HG03575 (cell line): ENCODE data around the gene ZNF274.
"Not testable (repeated sequence)": the region's sequence is repeated elsewhere in the genome, so short reads cannot be mapped to it uniquely, and the experiment has no call there.

Experiments used
- ATAC-seq: cut with Tn5 transposase; IDR thresholded peaks from one replicate; pipeline ENCODE4 v1.9.1; 2021; ENCODE audit not compliant: unreplicated experiment, insufficient number of reproducible peaks, low FRiP score; ENCODE audit errors: extremely low read depth

ZNF274 gene

DNA sequence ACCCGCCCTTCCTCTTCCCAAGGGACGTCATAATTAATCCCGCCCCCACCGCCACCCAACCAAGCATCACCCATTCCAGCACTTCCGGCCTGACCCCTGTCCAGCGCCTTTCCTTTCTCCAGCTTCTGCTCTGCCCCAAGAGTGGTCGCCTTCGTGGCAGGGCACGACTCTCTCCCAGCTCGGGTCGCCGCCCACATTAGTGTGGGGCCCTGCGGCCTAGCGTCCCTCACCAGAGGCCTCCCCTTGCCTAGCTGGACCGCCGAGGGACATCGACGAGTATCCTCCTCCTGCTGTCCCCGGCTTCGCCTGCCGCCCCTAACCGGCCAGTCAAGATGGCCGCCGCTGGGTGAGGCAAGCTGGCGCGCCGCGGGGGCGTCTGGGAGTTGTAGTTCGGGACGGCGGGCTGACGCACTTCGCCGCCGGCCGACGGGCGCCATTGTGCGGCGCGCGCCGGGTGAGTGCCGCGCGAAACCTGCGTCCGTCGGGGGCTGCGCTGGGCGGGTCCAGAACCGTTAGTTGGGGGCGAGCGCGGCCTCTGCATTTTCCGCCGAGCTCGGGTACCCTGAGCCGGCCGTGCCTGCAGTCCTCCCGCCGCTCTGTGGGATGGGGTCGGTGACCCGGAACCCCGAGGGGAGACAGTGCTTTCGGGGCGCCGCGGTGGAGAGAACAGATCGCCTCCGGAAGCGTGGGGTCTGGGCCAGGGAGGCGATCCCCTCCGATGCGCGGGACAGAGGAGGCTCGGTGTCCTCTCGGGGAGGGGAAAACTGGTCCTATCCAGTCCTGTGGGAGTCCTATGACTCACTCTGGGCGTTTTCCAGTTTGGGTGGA, at the start of gene ZNF274:
TSS of gene ZNF274 (plus strand) at position 73 of the 828 bp plus-strand sequence. CDS start 905 bp downstream, outside the sequence.
- no peak for ATAC-seq

DNA sequence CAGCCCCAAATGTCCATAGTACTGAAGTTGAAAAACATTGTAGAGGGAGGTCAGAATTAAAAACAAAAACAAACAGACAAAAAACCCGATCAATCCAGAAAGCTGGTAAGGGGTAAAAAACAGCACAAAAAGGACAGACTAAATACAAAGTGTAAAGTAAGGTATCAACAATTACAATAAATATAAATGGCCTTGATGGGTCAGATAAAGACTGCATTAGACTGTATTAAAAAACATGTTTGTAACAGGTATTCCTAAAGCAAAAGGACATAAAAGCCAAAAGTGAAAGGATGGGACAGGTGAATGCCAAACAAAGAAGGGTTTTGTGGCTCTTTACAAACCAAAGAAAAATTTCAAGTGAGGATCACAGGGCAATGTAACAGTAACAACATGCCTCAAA, 48.6 kb upstream of the ZNF274 start:
- ATAC-seq = no peak

DNA sequence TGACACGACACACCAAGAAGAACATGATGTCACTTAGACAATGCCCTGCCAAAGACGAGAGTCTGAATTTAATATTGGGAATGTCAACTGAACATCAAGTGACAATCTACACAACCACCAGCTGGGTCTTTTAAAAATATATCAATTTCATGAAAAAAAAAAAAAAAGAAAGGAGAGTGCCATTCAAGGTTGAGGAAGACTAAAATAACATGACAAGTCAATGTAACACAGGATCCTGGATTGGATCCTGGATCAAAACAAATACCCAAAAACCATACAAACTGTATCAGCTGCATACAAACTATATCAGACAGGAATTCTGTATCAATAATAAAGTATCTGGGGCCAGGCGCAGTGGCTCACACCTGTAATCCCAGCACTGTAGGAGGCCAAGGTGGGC, 37.0 kb upstream of the ZNF274 start:
- no peak for ATAC-seq

DNA sequence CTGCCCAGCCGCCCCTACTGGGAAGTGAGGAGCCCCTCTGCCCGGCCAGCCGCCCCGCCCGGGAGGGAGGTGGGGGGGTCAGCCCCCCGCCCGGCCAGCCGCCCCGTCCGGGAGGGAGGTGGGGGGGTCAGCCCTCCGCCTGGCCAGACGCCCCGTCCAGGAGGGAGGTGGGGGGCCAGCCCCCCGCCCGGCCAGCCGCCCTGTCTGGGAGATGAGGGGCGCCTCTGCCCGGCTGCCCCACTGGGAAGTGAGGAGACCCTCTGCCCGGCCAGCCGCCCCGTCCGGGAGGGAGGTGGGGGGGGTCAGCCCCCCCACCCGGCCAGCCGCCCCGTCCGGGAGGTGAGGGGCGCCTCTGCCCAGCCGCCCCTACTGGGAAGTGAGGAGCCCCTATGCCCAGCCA, 35.4 kb upstream of the ZNF274 start:
- ATAC-seq = not testable (repeated sequence)

DNA sequence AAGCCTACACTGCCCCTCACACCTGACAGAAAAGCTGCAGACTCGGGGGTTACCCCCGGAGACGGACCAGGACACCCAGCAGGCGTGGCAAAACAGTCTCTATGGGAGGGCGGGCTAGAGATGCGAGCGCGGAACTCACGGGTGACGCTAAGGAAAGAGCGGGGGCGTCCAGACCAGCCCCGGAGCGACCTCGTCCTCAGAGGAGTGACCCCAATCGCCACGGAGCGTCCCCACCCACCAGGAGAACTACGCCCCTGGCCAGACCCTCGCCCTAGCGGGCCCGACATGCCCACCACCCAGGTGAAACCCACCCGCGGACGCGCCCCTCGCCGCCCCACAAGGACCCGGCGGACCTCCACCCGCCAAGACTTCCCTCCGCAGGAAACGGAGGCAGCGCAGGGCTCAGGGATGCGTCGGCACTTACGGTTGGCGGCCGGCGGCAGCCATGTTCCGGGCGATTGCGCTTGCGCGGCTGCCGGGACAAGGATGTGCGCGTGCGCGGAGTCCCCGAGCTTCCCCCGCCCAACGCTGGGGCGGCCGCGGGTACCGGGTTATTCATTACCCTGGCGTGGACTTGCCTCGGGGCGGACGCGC, 32.4 kb upstream of the ZNF274 start, which contains the start of gene ZNF329:
TSS of gene ZNF329 (minus strand) at position 462 of the 594 bp plus-strand sequence. CDS start 21,286 bp downstream, outside the sequence.
- ATAC-seq = no peak

DNA sequence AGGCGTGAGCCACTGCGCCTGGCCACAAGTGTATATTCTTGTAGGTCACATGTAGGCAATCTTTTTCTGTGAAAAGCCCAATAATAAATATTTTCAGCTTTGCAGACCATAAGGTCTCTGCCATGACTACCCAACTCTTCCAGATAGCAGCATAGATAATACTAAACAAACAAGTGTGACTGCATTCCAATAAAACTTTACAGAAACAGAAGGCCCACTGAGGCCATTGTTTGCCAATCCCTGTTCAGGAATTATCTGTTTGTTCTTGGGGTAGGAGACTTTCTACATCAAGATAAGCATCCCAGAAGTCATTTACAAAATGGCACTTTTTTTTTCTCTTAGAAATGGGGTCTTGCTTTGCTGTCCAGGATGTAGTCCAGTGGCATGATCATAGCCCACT, 29.5 kb upstream of the ZNF274 start:
- no peak for ATAC-seq

DNA sequence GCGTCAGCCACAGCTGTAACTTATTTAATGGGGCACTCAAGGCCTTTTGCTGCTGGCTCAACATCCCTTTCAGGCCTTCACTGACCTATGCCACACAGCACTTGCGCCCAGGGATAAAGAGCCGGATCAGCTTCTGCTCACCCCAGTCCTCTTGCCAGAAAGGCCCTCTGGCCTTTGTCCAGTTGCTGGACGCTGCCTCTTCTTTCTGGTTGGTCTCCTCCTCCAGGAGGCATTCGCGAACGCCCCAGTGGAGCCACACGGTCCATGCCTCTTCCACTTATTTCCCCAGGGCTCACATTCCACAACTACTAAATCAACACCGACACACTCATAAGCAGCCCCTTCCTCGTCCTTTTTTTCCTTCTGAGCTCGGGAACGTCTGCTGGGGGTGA, 28.6 kb upstream of the ZNF274 start:
- ATAC-seq = no peak

DNA sequence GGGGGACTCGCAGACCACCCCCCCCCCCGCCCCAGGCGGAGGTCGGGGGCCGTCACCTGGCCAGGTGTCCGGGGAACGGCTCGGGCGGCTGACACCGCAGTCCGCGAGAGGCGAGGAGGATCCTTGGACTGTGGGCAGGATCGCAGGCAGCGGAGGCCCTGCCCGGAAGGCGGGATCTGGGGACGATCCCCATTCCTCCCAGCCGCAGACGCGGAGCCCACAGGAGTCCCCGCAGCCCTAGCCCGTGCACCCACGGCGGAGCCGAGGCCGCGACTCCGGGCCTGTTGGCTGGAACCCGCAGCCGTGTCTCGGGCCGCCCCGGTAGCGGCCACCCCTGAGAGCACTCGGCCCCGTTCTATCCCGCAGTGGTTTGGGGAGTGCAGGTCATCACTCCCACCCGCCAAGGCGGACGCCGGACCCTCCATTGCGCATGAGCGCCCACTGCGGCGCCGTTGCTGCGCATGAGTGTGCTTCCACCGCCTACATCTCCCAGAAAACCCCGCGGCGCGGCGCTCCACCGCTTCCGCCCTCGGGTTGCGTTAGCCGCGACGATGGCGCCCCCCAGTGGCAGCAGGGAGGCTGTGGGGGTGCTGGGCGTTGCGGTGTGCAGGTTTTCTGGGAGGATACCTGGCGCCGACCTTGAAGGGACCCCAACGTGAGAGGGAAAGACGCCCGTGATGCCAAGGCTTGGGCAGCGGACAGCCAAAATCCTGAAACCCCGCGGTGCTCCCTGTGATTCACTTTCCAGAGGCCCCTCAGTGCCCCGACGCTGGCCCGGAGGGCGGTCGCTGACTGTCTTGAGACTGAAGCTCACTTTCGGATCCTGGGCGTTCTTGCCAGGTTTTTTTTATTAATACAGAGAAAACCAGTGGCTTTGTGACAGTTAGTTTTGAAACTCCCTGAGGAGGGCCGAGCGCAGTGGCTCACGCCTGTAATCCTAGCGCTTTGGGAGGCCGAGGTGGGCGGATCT, 27.9 kb upstream of the ZNF274 start:
- ATAC-seq = no peak

DNA sequence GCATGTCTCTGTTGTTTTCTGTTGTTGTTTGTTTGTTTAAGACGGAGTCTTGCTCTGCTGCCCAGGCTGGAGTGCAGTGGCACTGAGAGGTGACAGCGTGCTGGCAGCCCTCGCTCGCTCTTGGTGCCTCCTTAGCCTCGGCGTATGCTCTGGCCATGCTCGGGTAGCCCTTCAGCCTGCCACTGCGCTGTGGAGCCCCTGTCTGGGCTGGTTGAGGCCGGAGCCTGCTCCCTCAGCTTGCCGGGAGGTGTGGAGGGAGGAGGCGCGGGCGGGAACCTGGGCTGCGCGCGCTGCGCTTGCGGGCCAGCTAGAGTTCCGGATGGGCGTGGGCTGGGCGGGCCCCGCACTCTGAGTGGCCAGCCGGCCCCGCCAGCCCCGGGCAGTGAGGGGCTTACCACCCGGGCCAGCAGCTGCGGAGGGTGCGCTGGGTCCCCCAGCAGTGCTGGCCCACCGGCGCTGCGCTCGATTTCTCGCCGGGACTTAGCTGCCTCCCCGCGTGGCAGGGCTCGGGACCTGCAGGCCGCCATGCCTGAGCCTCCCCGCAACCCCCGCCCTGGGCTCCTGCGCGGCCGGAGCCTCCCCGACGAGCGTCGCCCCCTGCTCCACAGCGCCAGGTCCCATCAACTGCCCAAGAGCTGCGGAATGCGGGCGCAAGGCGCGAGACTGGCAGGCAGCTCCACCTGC, 25.7 kb upstream of the ZNF274 start:
- no peak for ATAC-seq

DNA sequence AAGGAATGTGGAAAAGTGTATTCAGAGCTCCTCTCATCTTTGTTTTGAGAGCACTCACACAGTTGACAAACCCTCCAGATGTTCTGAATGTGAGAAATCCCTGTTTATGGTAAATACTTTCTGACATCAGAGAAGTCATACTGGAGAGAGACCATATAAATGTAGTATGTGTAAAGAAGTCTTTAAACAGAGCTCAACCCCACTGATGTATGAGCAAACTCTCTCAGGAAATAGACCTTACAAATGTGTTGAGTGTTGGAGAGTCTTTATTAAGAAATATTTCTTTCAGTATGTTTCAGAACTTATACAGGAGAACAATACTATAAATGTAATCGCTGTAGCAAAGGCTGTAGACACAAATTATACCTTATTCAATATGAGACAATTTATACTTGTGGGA, 16.6 kb upstream of the ZNF274 start:
- ATAC-seq = no peak

DNA sequence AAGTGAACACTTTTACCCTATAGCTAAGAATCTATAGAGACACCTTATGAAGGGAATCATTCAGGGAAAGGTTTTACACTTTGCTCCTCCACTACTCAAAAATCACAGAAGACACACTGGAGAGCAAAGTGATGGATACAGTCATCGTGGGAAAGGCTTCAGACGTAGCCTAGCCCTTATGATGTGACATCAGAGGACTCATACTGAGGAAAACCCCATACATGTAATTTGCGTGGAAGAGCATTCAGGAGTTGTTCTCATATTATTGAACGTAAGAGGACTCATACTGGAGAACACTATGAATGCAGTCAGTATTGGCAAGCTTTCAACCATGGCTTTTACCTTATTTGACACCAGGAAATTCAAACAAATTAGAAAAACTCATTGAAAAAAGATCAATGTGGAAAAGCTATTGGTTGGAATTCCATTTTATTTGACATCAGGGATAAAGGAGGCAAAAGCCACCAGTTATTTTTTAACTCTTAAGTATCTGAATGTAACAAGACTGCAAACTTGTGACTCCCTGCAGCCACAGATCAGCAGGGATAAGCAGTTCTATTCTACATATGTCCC, 16.1 kb upstream of the ZNF274 start:
- ATAC-seq = no peak

DNA sequence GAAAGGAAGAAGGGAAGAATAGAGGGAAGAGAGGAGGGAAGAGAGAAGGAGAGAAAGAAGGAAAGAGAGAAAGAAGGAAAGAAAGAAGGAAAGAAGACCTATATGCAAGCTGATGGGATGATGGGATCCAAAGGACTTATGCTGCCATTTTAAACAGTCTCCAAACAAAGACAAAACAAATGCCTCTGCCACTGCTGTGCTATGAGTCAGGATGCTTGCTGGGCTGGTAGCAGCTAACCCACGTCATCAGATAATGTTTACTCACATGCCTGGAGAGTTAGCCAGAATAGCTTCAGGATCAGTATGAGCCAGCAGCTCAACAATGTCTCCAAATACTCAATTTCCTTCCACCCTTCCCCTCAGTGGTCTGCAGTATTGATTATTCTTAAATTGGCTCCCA, 12.0 kb upstream of the ZNF274 start:
- ATAC-seq = no peak

DNA sequence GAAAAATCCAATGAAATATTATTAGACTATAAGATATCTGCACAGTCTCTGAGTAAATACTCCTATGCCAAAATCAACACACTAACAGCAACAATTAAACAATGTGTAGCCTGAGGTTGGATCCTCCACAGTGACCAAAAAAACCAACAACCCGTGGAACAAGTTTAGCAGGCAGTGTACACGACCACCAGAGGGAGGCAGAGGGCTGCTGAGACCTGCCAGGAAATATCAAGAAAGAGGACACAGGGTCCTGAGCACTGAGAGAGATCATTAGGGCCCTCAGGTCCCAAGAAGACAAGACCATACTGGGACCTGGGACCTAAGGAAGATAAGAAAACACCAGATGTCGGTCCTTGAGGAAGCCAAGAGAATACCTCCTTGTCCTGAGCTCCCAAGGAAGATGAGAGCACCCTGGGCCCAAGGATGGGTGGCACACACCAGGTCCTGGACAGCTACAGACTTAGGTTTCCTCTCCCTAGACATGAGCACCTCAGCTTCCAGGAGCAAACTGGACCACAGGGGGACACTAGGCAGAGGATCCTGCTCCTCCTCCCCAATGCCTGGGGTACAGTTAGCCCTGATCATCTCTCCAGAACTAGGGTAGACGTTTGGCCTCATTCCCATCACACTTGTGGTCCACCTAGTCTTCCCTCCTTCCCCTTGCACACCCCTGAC, 822 bp upstream of the ZNF274 start:
- no peak for ATAC-seq

DNA sequence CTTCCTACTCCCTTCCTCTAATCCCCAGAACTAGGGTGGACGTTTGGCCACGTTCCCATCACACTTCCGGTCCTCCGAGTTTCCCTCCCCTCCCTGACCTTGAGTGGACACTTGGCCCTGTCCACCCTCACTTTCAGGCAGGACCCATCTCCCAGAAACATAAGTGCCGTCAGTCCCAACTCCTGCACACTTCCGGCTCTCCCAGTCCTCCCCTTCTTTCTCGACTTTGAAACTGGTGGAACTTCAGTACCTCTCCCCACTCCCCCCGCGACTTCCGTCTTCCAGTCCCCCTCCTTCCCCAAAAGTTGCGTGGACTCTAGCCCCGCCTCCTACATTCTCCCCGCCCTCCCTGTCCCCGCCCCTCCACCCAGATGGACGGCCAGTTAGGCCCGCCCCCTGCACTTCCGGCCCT, 278 bp upstream of the ZNF274 start:
- no peak for ATAC-seq

DNA sequence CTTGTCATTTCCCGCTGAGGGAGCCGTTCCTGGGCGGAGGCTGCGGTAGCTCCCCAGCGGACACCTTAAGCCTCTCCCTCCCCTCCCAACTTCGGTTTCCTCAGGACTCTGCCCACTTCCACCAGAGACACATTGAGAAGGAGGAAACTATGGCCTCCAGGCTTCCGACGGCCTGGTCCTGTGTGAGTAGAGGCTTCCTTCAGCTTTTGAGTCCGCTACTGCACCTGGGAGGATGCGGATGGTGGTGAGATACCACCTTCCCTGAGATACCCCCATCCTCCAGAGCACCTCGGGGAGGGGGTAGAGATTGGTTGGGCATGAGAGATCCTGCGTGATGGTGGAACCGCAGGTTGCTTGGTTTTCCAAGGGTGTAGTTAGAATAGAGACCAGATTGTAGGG, 955 bp downstream of the ZNF274 start:
- ATAC-seq = no peak

DNA sequence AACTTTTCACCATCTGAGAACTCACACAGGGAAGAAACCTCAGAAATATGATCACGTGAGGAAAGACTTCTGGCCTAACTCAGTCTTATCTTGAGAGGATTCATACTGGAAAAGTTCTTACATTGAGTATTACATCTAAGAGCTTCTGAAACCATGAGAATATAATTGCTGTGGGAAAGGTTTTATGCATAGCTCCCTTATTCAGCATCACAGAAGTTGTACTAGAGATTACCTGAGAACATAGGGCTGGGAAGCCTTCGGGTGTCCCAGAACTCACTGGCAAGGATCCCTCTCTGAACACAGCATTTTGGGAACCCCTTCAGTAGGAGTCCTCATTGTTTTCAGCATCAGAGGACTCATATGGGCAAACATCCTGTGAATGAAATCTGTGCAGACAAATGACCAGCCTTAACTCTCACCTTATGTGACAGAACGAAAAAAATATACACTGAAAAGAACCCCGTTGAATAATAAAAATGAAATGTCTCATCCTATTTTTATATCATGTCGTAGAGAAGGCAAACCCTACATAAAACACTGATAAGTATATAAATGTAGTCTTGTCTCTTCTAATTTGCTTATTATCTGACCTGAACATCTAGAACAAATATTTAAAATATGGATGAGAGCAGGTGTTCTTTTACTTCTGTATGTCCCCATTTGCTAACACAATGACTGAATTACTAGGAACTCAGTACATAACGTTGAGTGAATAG, 14.2 kb downstream of the ZNF274 start:
- no peak for ATAC-seq

DNA sequence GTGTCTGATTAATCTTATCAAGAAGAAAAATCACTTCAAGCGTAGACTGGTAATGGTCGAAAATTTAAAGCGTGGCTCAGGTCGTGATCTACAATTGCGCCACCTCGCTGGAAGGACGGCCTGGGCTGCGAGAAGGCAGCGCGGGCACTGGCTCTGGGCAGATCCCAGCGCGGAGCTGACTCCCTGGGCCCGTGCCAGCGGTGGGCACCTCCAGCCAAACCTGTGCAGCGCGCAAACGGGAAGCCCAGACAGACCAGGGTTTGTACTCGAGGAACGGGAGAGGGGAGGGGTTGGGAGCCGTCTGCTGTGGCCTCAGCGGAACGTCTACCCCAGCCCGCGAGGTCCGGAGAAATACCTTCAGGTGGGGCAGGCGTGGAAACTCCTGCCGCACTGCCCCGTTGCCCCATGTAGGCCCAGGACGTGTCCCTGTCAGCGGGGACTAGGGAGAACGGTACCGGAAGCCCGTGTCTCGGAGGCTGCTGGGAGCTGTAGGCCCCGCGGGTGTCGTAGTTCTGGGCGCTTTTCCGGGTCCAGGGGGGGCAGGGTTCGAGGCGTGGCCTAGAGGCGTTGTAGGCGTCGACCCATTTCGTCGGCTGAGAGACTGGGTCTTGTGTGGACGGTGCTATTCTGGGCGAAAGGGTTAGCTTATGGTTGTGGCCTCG, 21.1 kb downstream of the ZNF274 start:
- no peak for ATAC-seq
